NCI-H2107 treated with DMSO at 0.1 percent for 48 hours (cell line): ENCODE data around the gene PDE4D.

ENCODE experiments used
- DNase-seq: peaks from one replicate; lab custom pipeline; 2025; ENCODE audit not compliant: unreplicated experiment; lab: John Stamatoyannopoulos, UW

Gene PDE4D

GRCh38 chr5:59132131-59132530, 761.4 kb downstream of the PDE4D start:
- DNase-seq = no peak

- DNase-seq = no peak
These were observed 763.1 kb downstream of the PDE4D start for GRCh38 chr5:59130431-59130830.

- no peak for DNase-seq
These were observed 764.8 kb downstream of the PDE4D start for GRCh38 chr5:59128646-59129290.

- DNase-seq = no peak
These were observed 766.6 kb downstream of the PDE4D start for GRCh38 chr5:59126708-59127573.

- DNase-seq = no peak
These were observed 767.4 kb downstream of the PDE4D start for GRCh38 chr5:59126016-59126707.

- peak; percentile 60 for DNase-seq
These were observed 768.2 kb downstream of the PDE4D start for GRCh38 chr5:59125011-59125961.

GRCh38 chr5:59123595-59124561, 769.6 kb downstream of the PDE4D start:
- DNase-seq = no peak

GRCh38 chr5:59119480-59119879, 774.0 kb downstream of the PDE4D start:
- no peak for DNase-seq

- no peak for DNase-seq
These were observed 776.2 kb downstream of the PDE4D start for GRCh38 chr5:59117320-59117719.

- DNase-seq = no peak
These were observed 777.2 kb downstream of the PDE4D start for GRCh38 chr5:59116231-59116865.

- DNase-seq = no peak
These were observed 778.2 kb downstream of the PDE4D start for GRCh38 chr5:59115345-59115744.

GRCh38 chr5:59109383-59109782, 784.1 kb downstream of the PDE4D start:
- no peak for DNase-seq

GRCh38 chr5:59107692-59108091, 785.8 kb downstream of the PDE4D start:
- DNase-seq = no peak

- DNase-seq = no peak
These were observed 789.0 kb downstream of the PDE4D start for GRCh38 chr5:59104400-59105127.

GRCh38 chr5:59103303-59103702, 790.2 kb downstream of the PDE4D start:
- no peak for DNase-seq

GRCh38 chr5:59102437-59102836, 791.1 kb downstream of the PDE4D start:
- no peak for DNase-seq

- no peak for DNase-seq
These were observed 792.7 kb downstream of the PDE4D start for GRCh38 chr5:59100875-59101274.

GRCh38 chr5:59099995-59100345, 793.6 kb downstream of the PDE4D start:
- DNase-seq = no peak
